SK-N-SH (cell line): ENCODE data around the gene GRXCR2. TPM values are rescaled to one million over a fixed set of nuclear protein-coding genes. Genes with fewer than 3 reads are reported as not detected.

Source experiments
- CTCF ChIA-PET: fragments of 300-600, 350-600 bp; formaldehyde crosslinking; extraction: SDS; loops from one replicate; lab custom pipeline; 2021; lab: Yijun Ruan, JAX
- POLR2A ChIA-PET: fragments of 350-600 bp; sonication (Branson Sonifier 250); formaldehyde crosslinking; extraction: SDS; loops from one replicate; lab custom pipeline; 2020; ENCODE audit warnings: antibody characterized with exemption, inconsistent platforms; lab: Yijun Ruan, JAX
- DNase-seq: peaks from one replicate; pipeline ENCODE4 v3.0.0; 2012
- H2AFZ ChIP-seq: fragments of 200-600 bp; sonication (generic); 2 replicates; pipeline ENCODE4 v1.8.1; 2016; ENCODE audit warnings: antibody characterized with exemption, mild to moderate bottlenecking, low read depth
- H3F3A ChIP-seq: fragments of 200-600 bp; sonication (generic); replicated peaks from 2 replicates; pipeline ENCODE3; 2016; ENCODE audit warnings: antibody characterized with exemption, mild to moderate bottlenecking; ENCODE audit not compliant: insufficient read depth
- H3K27ac ChIP-seq, 2 experiments: fragments of 200-500 bp in 1 of 2; fragments of 200-600 bp in 1 of 2; sonication (Bioruptor generic) in 1 of 2; sonication (generic), shearing (Covaris generic) in 1 of 2; 2 replicates each; pipeline versions ENCODE4 v1.5.1 to v1.6.1; 2014 to 2016; ENCODE audit warnings: low read depth in 2 of 2, inconsistent platforms in 1 of 2, low read length in 1 of 2, mild to moderate bottlenecking in 1 of 2, mixed read lengths in 1 of 2
- H3K27me3 ChIP-seq: fragments of 200-600 bp; sonication (generic), shearing (Covaris generic); 2 replicates; pipeline ENCODE4 v1.6.1; 2016; ENCODE audit warnings: mixed run types; ENCODE audit not compliant: insufficient read depth
- H3K36me3 ChIP-seq, 2 experiments: fragments of 200-500 bp in 1 of 2; fragments of 200-600 bp in 1 of 2; sonication (Bioruptor generic) in 1 of 2; sonication (generic) in 1 of 2; replicated peaks in 1 of 2; 2 replicates each; pipeline versions ENCODE3 to v1.5.1; 2014 to 2016; ENCODE audit warnings: low read length in 1 of 2, mild to moderate bottlenecking in 1 of 2; ENCODE audit not compliant: insufficient read depth in 2 of 2, control insufficient read depth in 1 of 2
- H3K4me1 ChIP-seq, 2 experiments: fragments of 200-500 bp in 1 of 2; fragments of 200-600 bp in 1 of 2; sonication (Bioruptor generic) in 1 of 2; sonication (generic), shearing (Covaris generic) in 1 of 2; 2 replicates each; pipeline versions ENCODE4 v1.5.1 to v1.6.1; 2014 to 2016; ENCODE audit warnings: low read depth in 1 of 2, low read length in 1 of 2, mixed run types in 1 of 2; ENCODE audit not compliant: insufficient read depth in 2 of 2, control insufficient read depth in 1 of 2
- H3K4me2 ChIP-seq: fragments of 200-600 bp; sonication (generic), shearing (Covaris generic); 2 replicates; pipeline ENCODE4 v1.6.1; 2017; ENCODE audit warnings: mixed run types
- H3K4me3 ChIP-seq, 2 experiments: fragments of 200-500 bp in 1 of 2; fragments of 200-600 bp in 1 of 2; sonication (Bioruptor generic) in 1 of 2; sonication (generic), shearing (Covaris generic) in 1 of 2; 2 replicates each; pipeline versions ENCODE4 v1.5.1 to v1.8.1; 2014 to 2016; ENCODE audit warnings: low read depth in 2 of 2, inconsistent platforms in 1 of 2, low read length in 1 of 2, mild to moderate bottlenecking in 1 of 2, mixed read lengths in 1 of 2, moderate library complexity in 1 of 2
- H3K79me2 ChIP-seq: fragments of 200-600 bp; sonication (generic); 2 replicates; pipeline ENCODE4 v1.8.1; 2017; ENCODE audit warnings: mild to moderate bottlenecking; ENCODE audit not compliant: insufficient read depth
- H3K9ac ChIP-seq: fragments of 200-600 bp; sonication (generic); 2 replicates; pipeline ENCODE4 v1.6.1; 2017; ENCODE audit warnings: mixed run types
- H3K9me2 ChIP-seq: fragments of 200-600 bp; sonication (generic); 2 replicates; pipeline ENCODE4 v1.6.1; 2017; ENCODE audit warnings: mixed run types
- H3K9me3 ChIP-seq: fragments of 200-600 bp; sonication (generic); 2 replicates; pipeline ENCODE4 v1.6.1; 2017; ENCODE audit warnings: mixed run types, mild to moderate bottlenecking, moderate library complexity
- H4K20me1 ChIP-seq: fragments of 200-600 bp; sonication (generic); 2 replicates; pipeline ENCODE4 v1.6.1; 2017; ENCODE audit warnings: mild to moderate bottlenecking, mixed run types; ENCODE audit not compliant: insufficient read depth
- CHD2 ChIP-seq: fragments of 150-350 bp; IDR thresholded peaks from 2 replicates; pipeline ENCODE4 v1.6.1; 2018; ENCODE audit warnings: low read length; ENCODE audit not compliant: partially characterized antibody
- ELF1 ChIP-seq: IDR thresholded peaks from 2 replicates; pipeline ENCODE4 v1.4.0; 2012
- EP300 ChIP-seq, 2 experiments: IDR thresholded peaks; 2 replicates each; pipeline versions ENCODE4 v1.4.0 to v1.6.1; 2012; ENCODE audit warnings: borderline replicate concordance in 1 of 2, low read depth in 1 of 2, low read length in 1 of 2
- EZH2phosphoT487 ChIP-seq: fragments of 200-600 bp; sonication (generic); IDR thresholded peaks from 2 replicates; pipeline ENCODE4 v1.6.1; 2017; ENCODE audit warnings: low read depth, mixed run types, mild to moderate bottlenecking, antibody characterized with exemption, moderate library complexity, borderline replicate concordance
- FOXJ3 ChIP-seq: sonication (generic); formaldehyde crosslinking; IDR thresholded peaks from 2 replicates; pipeline ENCODE4 v1.5.1; 2020; ENCODE audit warnings: mild to moderate bottlenecking, missing genetic modification reagents
- FOXM1 ChIP-seq: IDR thresholded peaks from 2 replicates; pipeline ENCODE4 v1.4.0; 2012; ENCODE audit warnings: low read depth, mild to moderate bottlenecking
- GABPA ChIP-seq: IDR thresholded peaks from 2 replicates; pipeline ENCODE4 v1.4.0; 2012; ENCODE audit warnings: low read depth, mild to moderate bottlenecking
- JUND ChIP-seq: IDR thresholded peaks from 2 replicates; pipeline ENCODE4 v1.4.0; 2012
- MEF2A ChIP-seq: IDR thresholded peaks from 2 replicates; pipeline ENCODE4 v1.4.0; 2012; ENCODE audit warnings: low read depth, borderline replicate concordance
- MXI1 ChIP-seq: IDR thresholded peaks from 2 replicates; pipeline ENCODE4 v1.6.1; 2012; ENCODE audit warnings: mild to moderate bottlenecking, low read depth, low read length, improper control_type of control experiment
- NFIC ChIP-seq: IDR thresholded peaks from 2 replicates; pipeline ENCODE4 v1.4.0; 2012; ENCODE audit warnings: borderline replicate concordance
- NRF1 ChIP-seq: IDR thresholded peaks from 2 replicates; pipeline ENCODE4 v1.6.1; 2012; ENCODE audit warnings: low read depth, mild to moderate bottlenecking, low read length
- RCOR1 ChIP-seq: fragments of 150-350 bp; IDR thresholded peaks from 2 replicates; pipeline ENCODE4 v1.6.1; 2017; ENCODE audit warnings: antibody characterized with exemption, low read length
- SMC3 ChIP-seq: IDR thresholded peaks from 2 replicates; pipeline ENCODE4 v1.6.1; 2012; ENCODE audit warnings: low read depth, low read length, improper control_type of control experiment
- TAF1 ChIP-seq: IDR thresholded peaks from 2 replicates; pipeline ENCODE4 v1.6.1; 2012; ENCODE audit warnings: low read depth, mild to moderate bottlenecking, low read length, moderate library complexity, borderline replicate concordance
- TCF12 ChIP-seq: IDR thresholded peaks from 2 replicates; pipeline ENCODE4 v1.4.0; 2012
- TEAD4 ChIP-seq: IDR thresholded peaks from 2 replicates; pipeline ENCODE4 v1.4.0; 2012; ENCODE audit warnings: mild to moderate bottlenecking, borderline replicate concordance; ENCODE audit not compliant: insufficient read depth
- YY1 ChIP-seq: IDR thresholded peaks from 2 replicates; pipeline ENCODE4 v1.4.0; 2012; ENCODE audit warnings: low read depth, mild to moderate bottlenecking
- WGBS: methylation state at CpG from one replicate; pipeline ENCODE4 v1.1.6; 2017; ENCODE audit warnings: low lambda C conversion rate; 5-methylcytosine and 5-hydroxymethylcytosine counted together
- polyA plus RNA-seq, 3 experiments: library from polyadenylated mRNA; depleted of rRNA; stranded (reverse); fragments of >200 nt; gene quantifications; 2 replicates each; pipeline ENCODE4 v1.2.3, GENCODE V29; 2012
- TF ChIP-seq, protein P1 (sequence below): fragments of 200-600 bp; sonication (generic); IDR thresholded peaks from 2 replicates; pipeline ENCODE4 v1.6.1; 2017; ENCODE audit warnings: antibody characterized with exemption, mild to moderate bottlenecking, moderate library complexity

Gene GRXCR2
- polyA plus RNA-seq, 1 of the 3 experiments (the other 2 are of a cell fraction) = not detected

DNA sequence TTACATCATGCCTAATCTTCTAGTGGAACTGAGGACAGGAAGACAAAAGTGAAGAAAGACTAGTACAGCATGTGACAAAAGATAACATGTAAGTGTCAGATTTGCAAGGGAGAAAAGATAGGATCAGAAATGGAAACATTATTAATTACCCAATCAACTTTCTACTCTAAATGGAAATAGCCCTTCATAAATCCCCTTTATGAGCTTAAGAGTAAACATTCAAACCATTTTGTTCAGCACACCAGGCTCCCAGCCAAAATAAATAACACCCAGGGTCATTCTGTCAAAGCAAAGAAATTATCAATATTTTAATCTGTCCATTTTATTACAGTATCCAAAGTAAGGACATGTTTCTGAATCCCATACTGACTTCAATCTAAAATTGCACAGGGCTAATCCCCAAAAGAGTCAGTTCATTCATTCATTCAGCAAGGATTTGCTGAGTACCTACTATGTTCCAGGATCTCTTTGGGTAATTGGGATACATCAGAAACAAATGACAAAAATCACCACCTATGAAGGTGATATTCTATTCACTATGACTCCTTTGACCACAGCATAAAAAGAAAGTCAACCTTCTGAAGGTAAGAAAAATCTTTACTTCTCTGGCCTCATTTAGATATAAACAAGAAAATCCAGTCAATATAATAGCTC lies 43.0 kb downstream of the GRXCR2 start:
- Histone ChIP-seq H3F3A (peaks cover 21% of the 10 kb centered on the region), H3K4me3 (no peak overlapping the region), H3K27ac (peak overlapping the region in 1 of 2 experiments; percentile 50; a peak in 2 of 4 replicates), H3K9me2 (no peaks in the 10 kb centered on the region), H3K36me3 (no peaks in the 10 kb centered on the region), H4K20me1 (no peaks in the 10 kb centered on the region), H3K9ac (0 out of 2 replicates have a peak overlapping the region, but pooled peaks have one; percentile 0), H3K79me2 (peaks cover 15% of the 10 kb centered on the region; the same call in 1 of the 2 replicates), H3K27me3 (no peaks in the 10 kb centered on the region), H3K4me2 (peak overlapping the region; percentile 30; the same call in 1 of the 2 replicates), H3K9me3 (no peaks in the 10 kb centered on the region), H3K4me1 (peaks cover 3 to 34% of the 10 kb centered on the region in 2 experiments), H2AFZ (no peak overlapping the region)
- no peak for DNase-seq
- CTCF ChIA-PET = interaction anchor here (1.1 to 3.6 kb wide), 5 partner anchors 58 to 1626 kb away, joined by 3 to 12 read pairs (median 3); no protein-coding TSS in a partner anchor
- POLR2A ChIA-PET = no interaction called here
- TF ChIP-seq JUND (no peak), ELF1 (no peak), NRF1 (no peak), SMC3 (no peak), MEF2A (no peak), GABPA (no peak)

DNA sequence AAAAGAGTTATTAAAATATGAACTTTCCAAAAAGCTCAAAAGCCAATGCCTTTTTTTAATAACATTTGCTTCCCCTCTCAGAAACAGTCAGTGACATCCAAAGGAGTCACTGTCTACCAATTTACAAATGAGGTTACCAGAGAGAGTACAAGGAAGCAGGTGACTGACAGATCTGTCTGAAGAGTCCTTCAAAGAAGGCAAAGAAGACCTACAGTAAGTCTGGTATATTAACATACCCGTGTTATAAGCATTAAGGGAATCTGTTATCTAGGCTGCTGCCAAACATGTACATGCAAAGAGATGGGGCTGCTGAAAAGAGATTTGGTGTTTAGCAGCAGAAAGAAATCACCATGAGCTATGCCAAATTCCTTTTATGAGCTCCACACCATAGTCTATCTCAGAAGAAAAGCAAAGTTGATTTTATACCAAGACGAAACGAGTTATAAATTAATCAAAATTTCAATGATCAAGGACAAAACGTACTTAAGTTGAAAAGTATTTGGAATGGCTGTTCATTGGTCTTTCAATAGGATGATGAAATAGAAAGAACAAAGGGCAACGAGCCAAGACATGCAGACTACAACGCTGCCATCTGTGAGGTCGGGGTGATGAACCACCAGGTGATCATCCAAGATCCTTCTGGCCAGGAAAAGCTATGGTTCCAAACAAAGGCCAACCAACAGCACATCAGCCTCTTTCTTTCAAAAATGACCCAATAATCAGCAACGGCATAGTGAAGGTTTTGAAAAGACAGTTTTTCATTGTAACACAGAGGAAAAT lies 45.7 kb downstream of the GRXCR2 start:
- Histone ChIP-seq H3K9me2 (no peaks in the 10 kb centered on the region), H3K4me1 (peaks cover 0 to 34% of the 10 kb centered on the region in 2 experiments; a peak in 3 of 4 replicates), H3K4me2 (no peak overlapping the region), H2AFZ (no peak overlapping the region), H3K79me2 (peaks cover 10% of the 10 kb centered on the region; the same call in 1 of the 2 replicates), H4K20me1 (no peaks in the 10 kb centered on the region), H3K27me3 (no peaks in the 10 kb centered on the region), H3K4me3 (no peak overlapping the region), H3K9me3 (no peaks in the 10 kb centered on the region), H3K27ac (no peak overlapping the region), H3K9ac (no peak overlapping the region), H3K36me3 (no peaks in the 10 kb centered on the region), H3F3A (peaks cover 17% of the 10 kb centered on the region)
- ChIA-PET CTCF (interaction anchor here (0.7 to 3.1 kb wide), 18 partner anchors 7 to 1627 kb away, joined by 3 to 30 read pairs (median 5); partner anchors contain the start of gene PRELID2), POLR2A (no interaction called here)
- TF ChIP-seq CHD2 = no peak
- WGBS = 90% methylated on average over 8 of the region's 8 CpGs
- DNase-seq = no peak

DNA sequence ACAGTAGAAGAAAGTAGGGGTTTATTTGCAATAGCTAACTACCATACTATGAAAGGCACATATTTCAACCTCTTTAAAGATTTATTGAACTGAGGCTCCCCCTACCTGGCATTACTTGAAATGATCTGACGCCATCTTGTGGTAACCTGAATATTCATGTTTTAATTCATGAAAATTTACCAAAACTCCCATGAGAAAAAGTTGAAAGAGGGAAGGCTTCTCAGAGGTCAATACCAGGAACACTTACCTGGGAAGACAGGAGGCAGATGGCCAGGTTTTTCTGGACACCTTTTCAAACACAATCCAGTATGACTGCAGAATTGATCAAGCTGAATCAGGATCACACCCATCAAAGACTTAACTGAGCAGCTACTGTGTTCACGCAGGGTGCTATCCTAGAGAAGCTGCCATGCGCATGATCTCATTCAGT lies 47.0 kb downstream of the GRXCR2 start:
- H3K4me2 ChIP-seq = no peak overlapping the region
- no peaks in the 10 kb centered on the region for H3K9me2 ChIP-seq
- POLR2A ChIA-PET = no interaction called here
- no peaks in the 10 kb centered on the region for H3K36me3 ChIP-seq
- peak; percentile 42 for DNase-seq
- H3K27ac ChIP-seq = no peak overlapping the region
- H3K79me2 ChIP-seq = peaks cover 10% of the 10 kb centered on the region; the same call in 1 of the 2 replicates
- H4K20me1 ChIP-seq = no peaks in the 10 kb centered on the region
- H3K9ac ChIP-seq = no peak overlapping the region
- H3K27me3 ChIP-seq = no peaks in the 10 kb centered on the region
- peaks cover 12% of the 10 kb centered on the region for H3F3A ChIP-seq
- no peak overlapping the region for H3K4me3 ChIP-seq
- H3K9me3 ChIP-seq = no peaks in the 10 kb centered on the region
- H2AFZ ChIP-seq = peak overlapping the region; percentile 44; the same call in 1 of the 2 replicates
- WGBS = 67% methylated on average over 3 of the region's 3 CpGs
- peaks cover 0 to 24% of the 10 kb centered on the region in 2 experiments; a peak in 3 of 4 replicates for H3K4me1 ChIP-seq
- CTCF ChIA-PET = interaction anchor here (0.6 to 3.1 kb wide), 46 partner anchors 9 to 1628 kb away, joined by 3 to 30 read pairs (median 4); partner anchors contain the start of gene PRELID2
- no peak for TF ChIP-seq TEAD4
- TF ChIP-seq FOXM1 = no peak
- TF ChIP-seq NFIC = no peak
- TF ChIP-seq MXI1 = no peak
- TF ChIP-seq EP300 (IDR thresholded peaks at IDR 0.05; ENCODE audit: borderline replicate concordance in 1 of 2, low read depth in 1 of 2, low read length in 1 of 2) = no peak
- TF ChIP-seq, protein P1, sequence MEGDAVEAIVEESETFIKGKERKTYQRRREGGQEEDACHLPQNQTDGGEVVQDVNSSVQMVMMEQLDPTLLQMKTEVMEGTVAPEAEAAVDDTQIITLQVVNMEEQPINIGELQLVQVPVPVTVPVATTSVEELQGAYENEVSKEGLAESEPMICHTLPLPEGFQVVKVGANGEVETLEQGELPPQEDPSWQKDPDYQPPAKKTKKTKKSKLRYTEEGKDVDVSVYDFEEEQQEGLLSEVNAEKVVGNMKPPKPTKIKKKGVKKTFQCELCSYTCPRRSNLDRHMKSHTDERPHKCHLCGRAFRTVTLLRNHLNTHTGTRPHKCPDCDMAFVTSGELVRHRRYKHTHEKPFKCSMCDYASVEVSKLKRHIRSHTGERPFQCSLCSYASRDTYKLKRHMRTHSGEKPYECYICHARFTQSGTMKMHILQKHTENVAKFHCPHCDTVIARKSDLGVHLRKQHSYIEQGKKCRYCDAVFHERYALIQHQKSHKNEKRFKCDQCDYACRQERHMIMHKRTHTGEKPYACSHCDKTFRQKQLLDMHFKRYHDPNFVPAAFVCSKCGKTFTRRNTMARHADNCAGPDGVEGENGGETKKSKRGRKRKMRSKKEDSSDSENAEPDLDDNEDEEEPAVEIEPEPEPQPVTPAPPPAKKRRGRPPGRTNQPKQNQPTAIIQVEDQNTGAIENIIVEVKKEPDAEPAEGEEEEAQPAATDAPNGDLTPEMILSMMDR = peak; percentile 94
- TF ChIP-seq CHD2 = no peak
- no peak for TF ChIP-seq MEF2A
- no peak for TF ChIP-seq TAF1
- no peak for TF ChIP-seq GABPA
- TF ChIP-seq FOXJ3 (CRISPR knock-in tag) = no peak
- TF ChIP-seq TCF12 = no peak
- peak; percentile 61; the same call in 1 of the 2 replicates for TF ChIP-seq YY1
- no peak for TF ChIP-seq ELF1
- TF ChIP-seq RCOR1 = no peak
- no peak for TF ChIP-seq EZH2phosphoT487
- TF ChIP-seq SMC3 = peak; percentile 65
